ENCODE measurements around the gene GJB1.
"Not testable (repeated sequence)": the region's sequence is repeated elsewhere in the genome, so short reads cannot be mapped to it uniquely, and the experiment has no call there.

The GJB1 gene

DNA sequence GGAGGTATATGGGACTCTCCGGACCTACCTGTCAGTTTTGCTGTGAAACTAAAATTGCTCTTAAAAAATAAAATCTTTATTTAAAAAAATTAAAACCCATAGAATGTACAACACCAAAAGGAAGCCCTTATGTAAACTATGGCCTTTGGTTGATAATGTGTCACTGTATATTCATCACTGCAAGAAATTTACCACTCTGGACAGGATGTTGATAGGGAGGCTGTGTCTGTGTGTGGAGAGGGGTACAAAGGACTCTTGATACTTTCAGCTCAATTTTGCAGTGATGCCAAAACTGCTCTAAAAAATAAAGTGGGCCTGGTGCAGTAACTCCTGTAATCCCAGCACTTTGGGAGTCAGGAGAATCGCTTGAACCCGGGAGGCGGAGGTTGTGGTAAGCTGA lies 33.8 kb downstream of the GJB1 start:
- DNase-seq = no peak

- not testable (repeated sequence) for DNase-seq
These were observed 45.6 kb downstream of the GJB1 start for GRCh38 chrX:71268624-71269023.

DNA sequence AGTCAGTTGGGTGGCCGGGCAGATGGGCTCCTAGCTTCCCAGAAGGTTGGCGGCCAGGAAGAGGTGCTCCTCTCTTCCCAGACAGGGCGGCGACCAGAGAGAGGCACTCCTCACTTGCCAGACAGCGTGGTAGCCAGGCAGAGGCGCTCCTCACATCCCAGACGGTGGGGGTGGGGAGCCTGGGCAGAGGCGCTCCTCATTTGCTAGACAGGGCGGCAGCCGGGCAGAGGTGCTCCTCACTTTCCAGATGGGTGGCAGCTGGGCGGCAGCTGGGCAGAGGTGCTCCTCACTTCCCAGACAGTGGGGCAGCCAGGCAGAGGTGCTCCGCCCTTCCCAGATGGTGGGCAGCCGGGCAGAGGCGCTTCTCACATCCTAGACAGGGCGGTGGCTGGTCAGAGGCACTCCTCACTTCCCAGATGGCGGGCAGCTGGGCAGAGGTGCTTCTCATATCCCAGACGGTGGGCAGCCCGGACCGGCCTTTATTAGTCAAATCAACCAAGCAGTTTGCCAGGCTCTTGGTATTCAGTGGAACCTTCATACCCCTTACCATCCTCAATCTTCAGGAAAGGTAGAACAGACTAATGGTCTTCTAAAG lies 46.9 kb downstream of the GJB1 start:
- DNase-seq = no peak

DNA sequence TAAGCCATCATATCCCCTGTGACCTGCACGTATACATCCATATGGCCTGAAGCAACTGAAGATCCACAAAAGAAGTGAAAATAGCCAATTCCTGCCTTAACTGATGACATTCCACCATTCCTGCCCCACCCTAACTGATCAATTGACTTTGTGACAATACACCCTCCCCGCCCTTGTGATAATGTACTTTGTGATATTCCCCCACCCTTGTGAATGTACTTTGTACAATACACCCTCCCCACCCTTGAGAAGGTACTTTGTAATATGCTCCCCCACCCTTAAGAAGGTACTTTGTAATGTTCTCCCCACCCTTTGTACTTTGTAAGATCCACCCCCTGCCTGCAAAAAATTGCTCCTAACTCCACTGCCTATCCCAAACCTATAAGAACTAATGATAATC lies 49.3 kb downstream of the GJB1 start:
- not testable (repeated sequence) for DNase-seq
